Measurements from ENCODE around the gene REG3G. TPM values are rescaled to one million over a fixed set of nuclear protein-coding genes. Genes with fewer than 3 reads are reported as not detected.

REG3G gene
- total and polyA plus RNA-seq, 11 donors: 0.11 TPM; not detected in 10

GRCh38 chr2:78980152-78980465 is 45.4 kb upstream of the REG3G start:
- ATAC-seq (no peak), DNase-seq (no peak)
- no peak overlapping the region for H3K4me3 ChIP-seq

DNA sequence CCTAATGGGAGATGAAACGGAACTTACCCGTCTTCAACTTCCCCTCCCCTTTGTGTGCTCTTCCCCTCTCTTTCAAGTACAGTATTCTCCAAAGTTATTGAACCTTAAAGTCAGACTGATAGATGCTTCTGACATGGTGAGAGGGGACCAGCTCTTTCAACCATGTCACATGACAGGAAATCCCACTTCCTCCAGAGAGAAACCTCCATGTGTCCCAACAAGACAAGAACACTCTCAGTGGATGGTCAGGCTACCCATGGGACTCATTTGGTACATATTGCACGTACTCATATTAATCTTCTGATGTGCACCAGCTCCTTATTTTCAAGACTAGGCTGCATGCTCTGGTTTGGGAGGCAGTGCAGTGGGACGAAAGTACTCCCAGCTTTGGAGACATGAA is 44.6 kb upstream of the REG3G start:
- TF ChIP-seq POLR2A (IDR thresholded peaks at IDR 0.05): no peak
- TF ChIP-seq, protein P1, sequence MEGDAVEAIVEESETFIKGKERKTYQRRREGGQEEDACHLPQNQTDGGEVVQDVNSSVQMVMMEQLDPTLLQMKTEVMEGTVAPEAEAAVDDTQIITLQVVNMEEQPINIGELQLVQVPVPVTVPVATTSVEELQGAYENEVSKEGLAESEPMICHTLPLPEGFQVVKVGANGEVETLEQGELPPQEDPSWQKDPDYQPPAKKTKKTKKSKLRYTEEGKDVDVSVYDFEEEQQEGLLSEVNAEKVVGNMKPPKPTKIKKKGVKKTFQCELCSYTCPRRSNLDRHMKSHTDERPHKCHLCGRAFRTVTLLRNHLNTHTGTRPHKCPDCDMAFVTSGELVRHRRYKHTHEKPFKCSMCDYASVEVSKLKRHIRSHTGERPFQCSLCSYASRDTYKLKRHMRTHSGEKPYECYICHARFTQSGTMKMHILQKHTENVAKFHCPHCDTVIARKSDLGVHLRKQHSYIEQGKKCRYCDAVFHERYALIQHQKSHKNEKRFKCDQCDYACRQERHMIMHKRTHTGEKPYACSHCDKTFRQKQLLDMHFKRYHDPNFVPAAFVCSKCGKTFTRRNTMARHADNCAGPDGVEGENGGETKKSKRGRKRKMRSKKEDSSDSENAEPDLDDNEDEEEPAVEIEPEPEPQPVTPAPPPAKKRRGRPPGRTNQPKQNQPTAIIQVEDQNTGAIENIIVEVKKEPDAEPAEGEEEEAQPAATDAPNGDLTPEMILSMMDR (IDR thresholded peaks at IDR 0.05): no peak
- WGBS, 4 donors: 58 to 68% (median 65%) methylated on average over 4 of the region's 4 CpGs
- H3K4me1 ChIP-seq: no peaks in the 10 kb centered on the region

More at GRCh38 chr2:78980152-78980465, 45.4 kb upstream of the REG3G start:
- intact Hi-C loops (cut with DNase I): no loop called here
- H3K27ac ChIP-seq: no peak overlapping the region
- TF ChIP-seq, protein P1 (IDR thresholded peaks at IDR 0.05): no peak
- no peak for TF ChIP-seq POLR2A (IDR thresholded peaks at IDR 0.05)
- H3K9me3 ChIP-seq: no peaks in the 10 kb centered on the region
- no peaks in the 10 kb centered on the region for H3K36me3 ChIP-seq
- H3K27me3 ChIP-seq: peaks cover 0 to 24% (median 0%) of the 10 kb centered on the region in 9 donors
- 76 to 85% (median 82%) methylated on average over 1 of the region's 1 CpG for WGBS, 4 donors
- no peaks in the 10 kb centered on the region for H3K4me1 ChIP-seq

DNA sequence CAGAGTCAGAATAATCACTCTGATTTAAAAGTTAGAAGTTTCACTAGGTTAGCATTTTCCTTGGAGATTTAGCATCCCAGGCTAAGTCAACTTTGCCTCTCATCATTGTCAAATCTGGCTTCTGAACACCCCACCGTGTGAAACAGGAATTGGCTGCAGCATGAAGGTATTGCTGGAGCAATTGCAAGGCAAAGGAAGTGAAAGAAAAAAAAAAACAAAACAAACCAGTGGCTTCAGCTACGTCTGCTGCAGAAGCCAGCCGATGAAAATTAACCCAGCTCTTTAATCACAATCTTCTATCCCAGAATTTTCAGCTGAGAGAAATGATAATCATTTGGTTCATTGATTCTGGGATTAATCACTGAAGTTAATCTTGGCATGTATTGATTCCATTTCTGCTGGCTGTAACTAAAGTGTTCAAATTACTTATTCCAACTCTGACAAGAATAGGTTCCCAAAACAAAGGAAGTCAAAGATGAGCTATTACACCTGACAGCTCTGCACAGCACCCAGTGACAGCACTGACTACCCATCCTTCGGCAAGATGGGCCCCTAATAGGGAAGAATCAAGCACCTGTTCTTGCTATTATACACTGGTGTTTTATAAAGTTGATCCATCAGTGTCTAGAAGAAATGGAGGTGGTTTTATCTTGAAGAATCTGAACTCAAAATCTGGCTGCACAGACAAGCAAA is 42.7 kb upstream of the REG3G start:
- no peak for DNase-seq
- Histone ChIP-seq H3K27me3 (peaks cover 0 to 24% (median 0%) of the 10 kb centered on the region in 9 donors), H3K9me3 (no peaks in the 10 kb centered on the region), H3K4me1 (no peaks in the 10 kb centered on the region), H3K36me3 (no peaks in the 10 kb centered on the region), H3K27ac (no peak overlapping the region), H3K4me3 (no peak overlapping the region)
- TF ChIP-seq, protein P1 (IDR thresholded peaks at IDR 0.05): no peak
- intact Hi-C loops (cut with DNase I): no loop called here
- WGBS, 4 donors: 47 to 57% (median 50%) methylated on average over 4 of the region's 4 CpGs
- no peak for ATAC-seq

More for the DNA sequence above, 44.6 kb upstream of the REG3G start:
- DNase-seq (no peak), ATAC-seq (no peak)
- H3K36me3 ChIP-seq: no peaks in the 10 kb centered on the region
- intact Hi-C loops (cut with DNase I): no loop called here
- no peak overlapping the region for H3K27ac ChIP-seq
- no peaks in the 10 kb centered on the region for H3K9me3 ChIP-seq
- peaks cover 0 to 24% (median 0%) of the 10 kb centered on the region in 9 donors for H3K27me3 ChIP-seq
- no peak overlapping the region for H3K4me3 ChIP-seq

- no peaks in the 10 kb centered on the region for H3K4me1 ChIP-seq
- H3K27ac ChIP-seq: no peak overlapping the region
- 59 to 67% (median 62%) methylated on average over 7 of the region's 7 CpGs for WGBS, 4 donors
- no peak for TF ChIP-seq POLR2A (IDR thresholded peaks at IDR 0.05)
- TF ChIP-seq, protein P1 (IDR thresholded peaks at IDR 0.05): no peak
- ATAC-seq (no peak), DNase-seq (no peak)
- H3K9me3 ChIP-seq: no peaks in the 10 kb centered on the region
- no peak overlapping the region for H3K4me3 ChIP-seq
- intact Hi-C loops (cut with DNase I): no loop called here
- peaks cover 0 to 24% (median 0%) of the 10 kb centered on the region in 9 donors for H3K27me3 ChIP-seq
- H3K36me3 ChIP-seq: no peaks in the 10 kb centered on the region
These were observed 41.1 kb upstream of the REG3G start for GRCh38 chr2:78984386-78984785.

Data from heart left ventricle (tissue), 16 donors.